ENCODE data around the gene ATG5.

GRCh38 chr6:106359959-106360409 is 34.4 kb upstream of the ATG5 start:
- TF ChIP-seq, protein P1, sequence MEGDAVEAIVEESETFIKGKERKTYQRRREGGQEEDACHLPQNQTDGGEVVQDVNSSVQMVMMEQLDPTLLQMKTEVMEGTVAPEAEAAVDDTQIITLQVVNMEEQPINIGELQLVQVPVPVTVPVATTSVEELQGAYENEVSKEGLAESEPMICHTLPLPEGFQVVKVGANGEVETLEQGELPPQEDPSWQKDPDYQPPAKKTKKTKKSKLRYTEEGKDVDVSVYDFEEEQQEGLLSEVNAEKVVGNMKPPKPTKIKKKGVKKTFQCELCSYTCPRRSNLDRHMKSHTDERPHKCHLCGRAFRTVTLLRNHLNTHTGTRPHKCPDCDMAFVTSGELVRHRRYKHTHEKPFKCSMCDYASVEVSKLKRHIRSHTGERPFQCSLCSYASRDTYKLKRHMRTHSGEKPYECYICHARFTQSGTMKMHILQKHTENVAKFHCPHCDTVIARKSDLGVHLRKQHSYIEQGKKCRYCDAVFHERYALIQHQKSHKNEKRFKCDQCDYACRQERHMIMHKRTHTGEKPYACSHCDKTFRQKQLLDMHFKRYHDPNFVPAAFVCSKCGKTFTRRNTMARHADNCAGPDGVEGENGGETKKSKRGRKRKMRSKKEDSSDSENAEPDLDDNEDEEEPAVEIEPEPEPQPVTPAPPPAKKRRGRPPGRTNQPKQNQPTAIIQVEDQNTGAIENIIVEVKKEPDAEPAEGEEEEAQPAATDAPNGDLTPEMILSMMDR (IDR thresholded peaks at IDR 0.05; ENCODE audit: poor library complexity) = no peak
- no peak for TF ChIP-seq EZH2 (IDR thresholded peaks at IDR 0.05; ENCODE audit: borderline replicate concordance)
